Smooth muscle cell (in vitro differentiated cells): ENCODE results near the gene OPCML. TPM values are rescaled to one million over a fixed set of nuclear protein-coding genes. Genes with fewer than 3 reads are reported as not detected.

Experiments used
- DNase-seq: peaks from one replicate; lab custom pipeline; 2025; ENCODE audit not compliant: unreplicated experiment; lab: John Stamatoyannopoulos, UW
- H2AFZ ChIP-seq: fragments of 200-600 bp; sonication (generic); 2 replicates; pipeline ENCODE4 v1.6.0; 2016; ENCODE audit warnings: antibody characterized with exemption, low read depth, mild to moderate bottlenecking
- H3F3A ChIP-seq: fragments of 200-600 bp; sonication (generic); 2 replicates; pipeline ENCODE4 v1.6.0; 2017; ENCODE audit warnings: antibody characterized with exemption, low read depth
- H3K27ac ChIP-seq: fragments of 200-600 bp; sonication (generic); 2 replicates; pipeline ENCODE4 v1.5.1; 2016; ENCODE audit warnings: low read depth, mild to moderate bottlenecking
- H3K27me3 ChIP-seq: fragments of 200-600 bp; sonication (generic); 2 replicates; pipeline ENCODE4 v1.6.1; 2016; ENCODE audit warnings: low read depth, mild to moderate bottlenecking
- H3K36me3 ChIP-seq: fragments of 200-600 bp; sonication (generic); 2 replicates; pipeline ENCODE4 v1.5.1; 2016; ENCODE audit warnings: low read depth
- H3K4me1 ChIP-seq: fragments of 200-600 bp; sonication (generic); 2 replicates; pipeline ENCODE4 v1.5.1; 2016; ENCODE audit warnings: low read depth
- H3K4me2 ChIP-seq: fragments of 200-600 bp; sonication (generic); 2 replicates; pipeline ENCODE4 v1.6.0; 2016; ENCODE audit warnings: mild to moderate bottlenecking
- H3K4me3 ChIP-seq: fragments of 200-600 bp; sonication (generic); 2 replicates; pipeline ENCODE4 v1.5.1; 2016; ENCODE audit warnings: mild to moderate bottlenecking
- H3K79me2 ChIP-seq: fragments of 200-600 bp; sonication (generic); 2 replicates; pipeline ENCODE4 v1.6.0; 2016; ENCODE audit warnings: low read depth, mild to moderate bottlenecking
- H3K9ac ChIP-seq: fragments of 200-600 bp; sonication (generic); 2 replicates; pipeline ENCODE4 v1.6.0; 2016; ENCODE audit warnings: low read depth
- H3K9me3 ChIP-seq: fragments of 200-600 bp; sonication (generic); replicated peaks from 2 replicates; pipeline ENCODE4 v1.5.1; 2016; ENCODE audit warnings: low read depth
- H4K20me1 ChIP-seq: fragments of 200-600 bp; sonication (generic); 2 replicates; pipeline ENCODE4 v1.6.0; 2016; ENCODE audit warnings: low read depth
- CTCF ChIP-seq: fragments of 200-600 bp; sonication (generic); IDR thresholded peaks from 2 replicates; pipeline ENCODE4 v1.5.1; 2017; ENCODE audit warnings: borderline replicate concordance, mild to moderate bottlenecking, antibody characterized with exemption; ENCODE audit not compliant: insufficient read depth, poor library complexity, severe bottlenecking
- WGBS: methylation state at CpG from one replicate; pipeline ENCODE4 v1.1.7; 2016; ENCODE audit warnings: low lambda C conversion rate; 5-methylcytosine and 5-hydroxymethylcytosine counted together
- polyA plus RNA-seq: library from polyadenylated mRNA; unstranded; fragments of >200 nt; fragmentation: Nextera tagmentation; extraction: Ambion mirVana; gene quantifications from 2 replicates; pipeline ENCODE4 v1.2.1, GENCODE V29; 2016
- total RNA-seq: library from RNA; depleted of rRNA; stranded (reverse); fragments of >200 nt; gene quantifications from 2 replicates; pipeline ENCODE4 v1.2.3, GENCODE V29; 2014

The OPCML gene
- total and polyA plus RNA-seq, 2 experiments from 2014 or later = 0.42 to 0.58 TPM

DNA sequence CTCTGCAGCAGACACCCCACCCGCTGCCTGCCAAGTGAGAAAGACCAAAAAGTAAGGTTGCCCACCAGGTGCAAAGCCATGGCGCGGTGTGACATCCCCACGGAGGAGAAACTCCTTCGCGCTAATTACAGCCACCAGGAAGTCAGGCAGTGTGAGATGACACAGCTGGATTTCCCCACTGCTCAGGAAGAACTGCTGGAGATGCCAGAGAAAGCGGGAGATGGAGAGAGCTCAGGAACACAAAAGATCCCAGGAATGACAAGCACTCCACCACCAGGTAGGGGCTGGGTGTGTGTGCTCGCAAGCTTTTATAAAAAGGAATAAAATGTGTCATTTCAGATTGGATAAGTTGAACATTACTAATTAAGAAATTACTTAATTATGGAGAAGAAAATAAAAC lies 292.7 kb downstream of the OPCML start:
- WGBS = 87% methylated on average over 8 of the region's 8 CpGs
- no peaks in the 10 kb centered on the region for H4K20me1 ChIP-seq
- H3K27ac ChIP-seq = no peak overlapping the region

DNA sequence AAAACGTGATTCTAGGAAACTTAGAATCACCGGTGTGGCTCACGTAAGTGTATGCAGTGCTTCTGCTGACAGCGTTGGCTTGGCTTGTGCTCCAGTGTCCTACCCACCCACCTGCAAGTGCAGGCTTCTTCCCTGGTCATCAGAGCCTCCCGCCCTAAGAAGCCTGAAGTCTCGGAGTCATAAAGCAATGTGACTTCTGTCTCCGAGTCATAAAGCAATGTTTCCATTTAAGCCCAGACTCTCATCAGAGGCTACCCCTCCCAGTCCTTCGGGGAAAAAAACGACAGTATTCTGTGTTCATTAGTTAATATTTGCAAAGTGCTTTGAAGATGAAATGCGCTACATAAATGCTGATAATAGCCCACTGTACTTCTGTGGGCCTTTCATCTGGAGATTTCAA lies 293.8 kb downstream of the OPCML start:
- Histone ChIP-seq H3K27me3 (peaks cover 37% of the 10 kb centered on the region), H2AFZ (no peak overlapping the region), H3K9ac (no peak overlapping the region), H4K20me1 (no peaks in the 10 kb centered on the region), H3K36me3 (no peaks in the 10 kb centered on the region), H3K4me1 (no peaks in the 10 kb centered on the region), H3F3A (no peaks in the 10 kb centered on the region), H3K79me2 (no peaks in the 10 kb centered on the region), H3K4me2 (no peak overlapping the region), H3K9me3 (no peaks in the 10 kb centered on the region), H3K27ac (no peak overlapping the region), H3K4me3 (no peak overlapping the region)
- TF ChIP-seq CTCF = no peak
- no peak for DNase-seq
- 82% methylated on average over 10 of the region's 10 CpGs for WGBS

More for the DNA sequence above, 292.7 kb downstream of the OPCML start:
- Histone ChIP-seq H3K9me3 (no peaks in the 10 kb centered on the region), H3K9ac (no peak overlapping the region), H3K4me3 (no peak overlapping the region), H3F3A (no peaks in the 10 kb centered on the region), H3K4me1 (no peaks in the 10 kb centered on the region), H3K27me3 (peaks cover 39% of the 10 kb centered on the region), H3K4me2 (no peak overlapping the region), H3K36me3 (no peaks in the 10 kb centered on the region), H2AFZ (no peak overlapping the region), H3K79me2 (no peaks in the 10 kb centered on the region)
- DNase-seq = no peak
- no peak for TF ChIP-seq CTCF

- Histone ChIP-seq H3F3A (no peaks in the 10 kb centered on the region), H3K4me3 (no peak overlapping the region), H3K4me2 (no peak overlapping the region), H3K36me3 (no peaks in the 10 kb centered on the region), H3K9ac (no peak overlapping the region), H3K79me2 (no peaks in the 10 kb centered on the region), H3K4me1 (no peaks in the 10 kb centered on the region), H3K9me3 (no peaks in the 10 kb centered on the region), H2AFZ (no peak overlapping the region), H3K27me3 (peaks cover 34% of the 10 kb centered on the region), H4K20me1 (no peaks in the 10 kb centered on the region), H3K27ac (no peak overlapping the region)
- 83% methylated on average over 2 of the region's 2 CpGs for WGBS
- no peak for TF ChIP-seq CTCF
- DNase-seq = no peak
These were observed 294.3 kb downstream of the OPCML start for GRCh38 chr11:133238027-133238426.

GRCh38 chr11:133235381-133235780 lies 296.9 kb downstream of the OPCML start:
- H3K79me2 ChIP-seq = no peaks in the 10 kb centered on the region
- no peaks in the 10 kb centered on the region for H3K36me3 ChIP-seq
- no peaks in the 10 kb centered on the region for H3K9me3 ChIP-seq
- no peak overlapping the region for H3K9ac ChIP-seq
- no peak for DNase-seq
- H3K4me2 ChIP-seq = no peak overlapping the region
- peaks cover 25% of the 10 kb centered on the region for H3K27me3 ChIP-seq
- no peak for TF ChIP-seq CTCF
- no peak overlapping the region for H3K27ac ChIP-seq
- no peaks in the 10 kb centered on the region for H3K4me1 ChIP-seq
- no peaks in the 10 kb centered on the region for H3F3A ChIP-seq
- H3K4me3 ChIP-seq = no peak overlapping the region
- WGBS = 81% methylated on average over 3 of the region's 3 CpGs
- no peak overlapping the region for H2AFZ ChIP-seq
- H4K20me1 ChIP-seq = no peaks in the 10 kb centered on the region
